ENCODE results near the gene PHETA2. TPM values are rescaled to one million over a fixed set of nuclear protein-coding genes. Genes with fewer than 3 reads are reported as not detected.

The PHETA2 gene
- total and polyA plus RNA-seq, 2 donors (not counting 3 experiments of a cell fraction or from before 2014, with no cell fraction given), result 25.4 to 29.9 TPM

GRCh38 chr22:42033263-42034181 is 40.5 kb upstream of the PHETA2 start:
- DNase-seq (ENCODE audit: low read depth, low spot score), result no peak
- CTCF ChIA-PET, result interaction anchor here (1.0 to 1.2 kb wide), 3 partner anchors 8 to 13 kb away, joined by 3 to 4 read pairs (median 3); no protein-coding TSS in a partner anchor
- no peak overlapping the region for H2AFZ ChIP-seq (ENCODE audit: low read depth, low read length)
- no peaks in the 10 kb centered on the region for H3K9me1 ChIP-seq (replicated peaks; ENCODE audit: control insufficient read depth, extremely low read depth, insufficient read depth, low read length)
- H3K36me3 ChIP-seq (ENCODE audit: control insufficient read depth in 2 of 2, extremely low read depth in 1 of 2, insufficient read depth in 2 of 2, low read length in 2 of 2), result no peaks in the 10 kb centered on the region
- no peak for FAIRE-seq
- no peak overlapping the region for H3K4me3 ChIP-seq (replicated peaks in 1 of 3; ENCODE audit: insufficient read depth in 1 of 3, low read depth in 1 of 3, low read length in 3 of 3)
- H3K9ac ChIP-seq (replicated peaks; ENCODE audit: extremely low read depth, insufficient read depth, low read length), result no peak overlapping the region
- POLR2A ChIA-PET, result no interaction called here
- no TSS peak for BruUV-seq (replicated peaks)
- intact Hi-C loops (cut with micrococcal nuclease), result no loop called here
- dilution Hi-C loops (cut with MboI; ENCODE audit: extremely low pct_ligation_motif_present, low sequenced_read_pairs), result no loop called here
- no peaks in the 10 kb centered on the region for H3K9me3 ChIP-seq (replicated peaks; ENCODE audit: control insufficient read depth, insufficient read depth, low read length)
- no peaks in the 10 kb centered on the region for H3K4me1 ChIP-seq (ENCODE audit: control insufficient read depth, extremely low read depth, insufficient read depth, low read length)
- H3K27ac ChIP-seq (ENCODE audit: insufficient read depth, low read depth, low read length), result no peak overlapping the region
- TF ChIP-seq POLR2AphosphoS5 (IDR thresholded peaks at IDR 0.05; ENCODE audit: insufficient read depth, low read depth, low read length) (no peak), POLR2A (IDR thresholded peaks at IDR 0.05; ENCODE audit: low read depth, low read length) (no peak), EZH2 (IDR thresholded peaks at IDR 0.05; ENCODE audit: borderline replicate concordance, low read depth, low read length, severe bottlenecking) (no peak), FOS (IDR thresholded peaks at IDR 0.05; ENCODE audit: borderline replicate concordance, insufficient read depth, low read length) (no peak), CTCF (IDR thresholded peaks at IDR 0.05; ENCODE audit: extremely low read depth in 1 of 2, insufficient read depth in 1 of 2, low read depth in 1 of 2, low read length in 2 of 2) (no peak), MYC (IDR thresholded peaks at IDR 0.05; ENCODE audit: low read depth, low read length) (no peak), JUN (IDR thresholded peaks at IDR 0.05; ENCODE audit: borderline replicate concordance, insufficient read depth, insufficient read length, low read depth) (no peak), MAX (IDR thresholded peaks at IDR 0.05; ENCODE audit: insufficient read depth, insufficient read length) (no peak), GATA2 (IDR thresholded peaks at IDR 0.05; ENCODE audit: insufficient read depth, insufficient read length, low read depth, low read length) (no peak)
- no peaks in the 10 kb centered on the region for H3K79me2 ChIP-seq (ENCODE audit: control insufficient read depth, insufficient read depth, low read length)
- peaks cover 6 to 13% of the 10 kb centered on the region in 2 experiments for H3K27me3 ChIP-seq (ENCODE audit: control insufficient read depth in 2 of 2, insufficient read depth in 2 of 2, low read length in 2 of 2)
- no peak overlapping the region for H3K4me2 ChIP-seq (ENCODE audit: insufficient read depth, low read length)
- no peaks in the 10 kb centered on the region for H4K20me1 ChIP-seq (replicated peaks; ENCODE audit: control insufficient read depth, extremely low read depth, insufficient read depth, low read length)

Measured in endothelial cell of umbilical vein (primary cell).